AML-193 (cell line): Measurements from ENCODE around the gene ZNF804B.

Experiments
- DNase-seq, 2 experiments: peaks; one replicate each; lab custom pipeline; 2025; lab: John Stamatoyannopoulos, UW

Gene ZNF804B

GRCh38 chr7:88759230-88760135 is at the start of gene ZNF804B:
Gene ZNF804B, plus strand, starts transcription at chr7:88759700. Its CDS starts 277 bp downstream, at chr7:88759977.
- DNase-seq = no peak

- DNase-seq = no peak
Measured at GRCh38 chr7:88735920-88736319, 23.6 kb upstream of the ZNF804B start.

GRCh38 chr7:88737632-88738031 is 21.9 kb upstream of the ZNF804B start:
- no peak for DNase-seq

- DNase-seq = no peak
Measured at GRCh38 chr7:88746126-88746525, 13.4 kb upstream of the ZNF804B start.

GRCh38 chr7:88756802-88757201 is 2.7 kb upstream of the ZNF804B start:
- DNase-seq = no peak

GRCh38 chr7:88757371-88757770 is 2.1 kb upstream of the ZNF804B start:
- DNase-seq = no peak

- DNase-seq = no peak
Measured at GRCh38 chr7:88758381-88759229, 895 bp upstream of the ZNF804B start.

- no peak for DNase-seq
Measured at GRCh38 chr7:88760136-88760515, 626 bp downstream of the ZNF804B start.

GRCh38 chr7:88761779-88762178 is 2.3 kb downstream of the ZNF804B start:
- no peak for DNase-seq

GRCh38 chr7:88771417-88771816 is 11.9 kb downstream of the ZNF804B start:
- DNase-seq = no peak

GRCh38 chr7:88772776-88773175 is 13.3 kb downstream of the ZNF804B start:
- no peak for DNase-seq

- DNase-seq = no peak
Measured at GRCh38 chr7:88775838-88776237, 16.3 kb downstream of the ZNF804B start.

- no peak for DNase-seq
Measured at GRCh38 chr7:88787777-88788176, 28.3 kb downstream of the ZNF804B start.

- DNase-seq = peak; percentile 1 to 25
Measured at GRCh38 chr7:88789480-88790064, 30.1 kb downstream of the ZNF804B start.

GRCh38 chr7:88791891-88792290 is 32.4 kb downstream of the ZNF804B start:
- DNase-seq = no peak

GRCh38 chr7:88792361-88792760 is 32.9 kb downstream of the ZNF804B start:
- no peak for DNase-seq

- no peak for DNase-seq
Measured at GRCh38 chr7:88795553-88795952, 36.1 kb downstream of the ZNF804B start, which contains the start of gene TEX47. Gene TEX47, minus strand, starts transcription at chr7:88795737. Its CDS starts 795 bp downstream, at chr7:88794942.

GRCh38 chr7:88801046-88801445 is 41.5 kb downstream of the ZNF804B start:
- no peak for DNase-seq

GRCh38 chr7:88806280-88807037 is 47.0 kb downstream of the ZNF804B start:
- no peak for DNase-seq

- no peak for DNase-seq
Measured at GRCh38 chr7:88818552-88818951, 59.1 kb downstream of the ZNF804B start.

GRCh38 chr7:88826222-88826621 is 66.7 kb downstream of the ZNF804B start:
- no peak for DNase-seq
